Brain microvascular endothelial cell (primary cell): Measurements from ENCODE around the gene PURB.

Source experiments
- DNase-seq: peaks from one replicate; pipeline ENCODE4 v3.0.0-alpha.2; 2020
- H3K27ac ChIP-seq: fragments of 250-450 bp; sonication (Bioruptor Pico); 2 replicates; pipeline ENCODE4 v1.5.1; 2020; ENCODE audit warnings: mild to moderate bottlenecking, moderate library complexity
- H3K27me3 ChIP-seq: fragments of 250-450 bp; sonication (Bioruptor Pico); replicated peaks from 2 replicates; pipeline ENCODE4 v1.5.1; 2020; ENCODE audit warnings: mild to moderate bottlenecking
- H3K36me3 ChIP-seq: fragments of 250-450 bp; sonication (Bioruptor Pico); replicated peaks from 2 replicates; pipeline ENCODE4 v1.5.1; 2020; ENCODE audit warnings: mild to moderate bottlenecking
- H3K4me3 ChIP-seq: 2 replicates; pipeline ENCODE4 v1.5.1; 2011; ENCODE audit warnings: low read depth, mild to moderate bottlenecking, control low read depth, low read length, moderate library complexity
- CTCF ChIP-seq: IDR thresholded peaks from 2 replicates; pipeline ENCODE4 v1.5.1; 2011; ENCODE audit warnings: low read depth, mild to moderate bottlenecking, moderate library complexity, low read length, control low read depth, inconsistent platforms; ENCODE audit errors: missing control alignments
- in situ Hi-C: cut with HindIII; loops from 2 replicates; pipeline ENCODE4 v1.10.0; 2017; ENCODE audit warnings: low sequenced_read_pairs, low pct_ligation_motif_present

Gene PURB

DNA sequence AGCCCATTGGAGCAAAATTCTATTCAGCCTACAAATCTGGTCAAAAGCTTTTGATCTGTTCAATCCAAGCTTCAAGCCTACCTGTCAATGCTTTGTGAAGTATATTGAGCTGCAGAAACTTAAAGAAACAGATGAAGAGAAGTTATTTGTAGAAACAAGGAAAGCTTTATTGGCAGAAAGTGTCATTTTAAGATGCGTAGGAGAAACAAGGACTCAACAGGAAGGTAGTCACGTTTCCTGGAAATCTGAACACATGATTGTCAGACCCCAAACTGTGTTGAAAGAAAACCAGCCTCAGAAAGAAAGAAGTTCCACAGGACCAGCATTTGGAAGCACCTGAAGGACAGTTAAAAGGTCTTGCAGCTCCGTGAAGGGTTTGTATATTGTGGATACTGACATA is 34.8 kb upstream of the PURB start:
- Histone ChIP-seq H3K27ac (no peak overlapping the region), H3K27me3 (no peaks in the 10 kb centered on the region), H3K4me3 (no peak overlapping the region), H3K36me3 (no peaks in the 10 kb centered on the region)
- in situ Hi-C loops: no loop called here
- DNase-seq: no peak
- no peak for TF ChIP-seq CTCF

- no peaks in the 10 kb centered on the region for H3K36me3 ChIP-seq
- H3K27ac ChIP-seq: no peak overlapping the region
- TF ChIP-seq CTCF: no peak
- in situ Hi-C loops: no loop called here
- H3K4me3 ChIP-seq: no peak overlapping the region
- H3K27me3 ChIP-seq: no peaks in the 10 kb centered on the region
- no peak for DNase-seq
These were observed 32.7 kb upstream of the PURB start for GRCh38 chr7:44918029-44918428.

DNA sequence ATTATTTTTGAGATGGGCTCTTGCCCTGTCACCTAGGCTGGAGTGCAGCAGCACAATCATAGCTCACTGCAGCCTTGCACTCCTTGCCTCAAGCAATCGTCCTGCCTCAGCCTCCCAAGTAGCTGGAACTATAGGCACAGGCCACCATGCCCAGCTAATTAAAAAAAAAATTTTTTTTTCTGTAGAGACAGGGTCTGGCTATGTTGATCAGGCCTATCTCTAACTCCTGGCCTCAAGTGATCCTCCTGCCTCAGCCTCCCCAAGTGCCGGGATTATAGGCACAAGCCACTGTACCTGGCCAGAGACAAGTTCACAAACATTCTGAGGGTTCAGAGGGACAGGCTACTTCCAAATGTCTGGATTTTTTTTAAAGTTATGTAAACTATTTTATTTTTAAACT is 32.1 kb upstream of the PURB start:
- DNase-seq: no peak
- Histone ChIP-seq H3K36me3 (no peaks in the 10 kb centered on the region), H3K27me3 (no peaks in the 10 kb centered on the region), H3K4me3 (no peak overlapping the region), H3K27ac (no peak overlapping the region)
- in situ Hi-C loops: no loop called here
- no peak for TF ChIP-seq CTCF

DNA sequence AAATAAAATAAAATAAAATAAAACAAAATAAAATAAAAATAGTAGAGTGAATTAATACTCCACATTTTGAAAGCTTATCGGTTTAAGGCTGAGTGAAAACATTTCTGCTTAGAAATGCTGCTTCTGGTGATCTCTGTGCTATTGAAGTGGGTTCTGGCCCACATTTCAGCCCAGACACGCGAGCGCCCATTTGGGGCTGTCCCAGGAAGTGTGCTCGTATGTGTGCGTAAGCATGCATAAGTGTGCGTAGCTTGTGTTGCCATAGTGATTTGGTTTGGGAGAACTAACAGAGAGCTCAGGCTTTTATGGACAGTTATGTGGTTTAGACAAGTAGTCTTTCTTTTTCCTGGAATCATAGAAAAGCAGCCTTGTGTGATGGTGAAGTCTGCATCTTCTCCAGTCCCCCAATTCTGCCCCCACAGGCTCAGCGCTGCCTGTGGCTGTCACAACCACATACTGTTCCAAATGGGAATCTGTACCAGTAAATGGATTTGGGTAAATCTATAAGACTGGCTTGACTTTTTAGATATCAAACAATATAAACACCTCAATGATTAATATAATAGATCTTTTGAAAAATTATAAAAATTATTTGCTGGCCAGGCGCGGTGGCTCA is 29.8 kb upstream of the PURB start:
- H3K27me3 ChIP-seq: no peaks in the 10 kb centered on the region
- H3K4me3 ChIP-seq: no peak overlapping the region
- in situ Hi-C loops: no loop called here
- DNase-seq: no peak
- H3K27ac ChIP-seq: no peak overlapping the region
- TF ChIP-seq CTCF: no peak
- no peaks in the 10 kb centered on the region for H3K36me3 ChIP-seq

DNA sequence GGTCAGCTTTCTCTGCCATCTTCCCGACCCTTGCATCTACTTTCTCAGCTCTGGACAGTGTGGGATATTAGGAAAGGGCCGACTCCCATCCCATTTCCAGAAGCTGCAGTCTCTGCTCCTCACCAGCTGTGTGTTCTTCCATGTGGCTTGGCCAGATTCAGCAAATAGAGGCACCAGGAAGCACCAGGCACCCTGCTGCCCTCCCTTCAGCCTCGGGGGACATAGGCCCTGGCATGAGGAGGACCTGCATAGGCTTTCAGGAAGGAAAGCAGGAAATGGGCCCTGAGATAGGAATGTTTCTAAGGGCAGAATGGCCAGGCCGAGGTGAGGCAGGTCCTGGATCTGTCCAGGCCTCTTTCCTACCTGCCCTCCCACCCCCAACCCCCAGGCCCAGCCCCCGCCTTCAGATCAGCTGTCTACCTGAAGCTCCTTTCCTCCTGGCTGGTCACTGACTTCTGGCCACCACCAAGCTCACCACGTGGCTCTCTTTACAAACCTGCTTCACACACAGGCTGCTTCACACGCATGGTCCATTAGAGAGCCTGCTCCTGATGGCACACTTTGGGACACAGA is 27.5 kb upstream of the PURB start:
- Histone ChIP-seq H3K27ac (no peak overlapping the region), H3K4me3 (no peak overlapping the region), H3K36me3 (no peaks in the 10 kb centered on the region), H3K27me3 (no peaks in the 10 kb centered on the region)
- in situ Hi-C loops: no loop called here
- TF ChIP-seq CTCF: no peak
- DNase-seq: no peak

- Histone ChIP-seq H3K27ac (no peak overlapping the region), H3K4me3 (no peak overlapping the region), H3K27me3 (no peaks in the 10 kb centered on the region), H3K36me3 (no peaks in the 10 kb centered on the region)
- no peak for DNase-seq
- TF ChIP-seq CTCF: no peak
- in situ Hi-C loops: no loop called here
These were observed 26.6 kb upstream of the PURB start for GRCh38 chr7:44911911-44912310.
